ENCODE data around the gene TERC.

DNA sequence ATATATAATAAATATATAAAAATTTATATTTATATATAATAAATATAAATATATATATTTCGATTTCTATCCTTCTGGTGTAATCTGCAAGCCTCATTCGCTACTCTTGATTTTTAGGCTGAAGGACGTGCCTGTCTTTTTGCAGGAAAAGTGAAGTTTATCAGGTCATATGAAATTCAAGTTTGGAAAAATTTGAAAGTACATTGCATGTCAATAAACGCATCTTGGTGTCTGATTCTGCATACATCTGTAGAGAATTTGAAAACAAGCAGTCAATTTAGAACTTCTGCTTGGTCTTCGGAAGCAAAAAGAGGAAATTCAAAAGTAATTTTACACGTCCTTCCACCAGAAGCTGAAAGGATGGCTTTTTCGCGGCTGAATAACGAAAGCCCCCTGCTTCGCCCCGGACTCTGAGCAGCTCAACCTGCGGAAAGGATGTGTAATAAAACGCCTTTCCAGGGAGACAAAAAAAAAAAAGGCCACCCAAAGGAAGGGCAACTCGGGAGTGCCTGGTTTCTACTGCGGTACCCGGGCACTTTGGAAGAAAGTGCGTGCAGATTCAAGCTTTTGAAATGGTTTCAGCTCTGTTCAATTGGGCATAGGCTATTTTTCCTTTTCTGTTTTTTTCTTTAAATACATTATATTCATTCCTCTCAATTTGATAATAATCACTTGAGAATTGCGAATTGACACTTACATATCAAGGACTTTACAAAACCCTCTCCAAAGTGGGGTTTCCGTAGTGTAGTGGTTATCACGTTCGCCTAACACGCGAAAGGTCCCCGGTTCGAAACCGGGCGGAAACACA, 6.8 kb upstream of the TERC start:
- TF ChIP-seq POLR2A (IDR thresholded peaks at IDR 0.05; ENCODE audit: low read length) (peak; percentile 66), GATA1 (IDR thresholded peaks at IDR 0.05; ENCODE audit: low read depth, low read length) (no peak)
